Measurements from ENCODE around the gene PTGDR2. TPM values are rescaled to one million over a fixed set of nuclear protein-coding genes. Genes with fewer than 3 reads are reported as not detected.

PTGDR2 gene
- total and polyA plus RNA-seq, 9 of the 15 experiments (the other 6 are each of a cell fraction or from before 2014, with no cell fraction given), result 0.51 to 2.6 (median 1.6) TPM

DNA sequence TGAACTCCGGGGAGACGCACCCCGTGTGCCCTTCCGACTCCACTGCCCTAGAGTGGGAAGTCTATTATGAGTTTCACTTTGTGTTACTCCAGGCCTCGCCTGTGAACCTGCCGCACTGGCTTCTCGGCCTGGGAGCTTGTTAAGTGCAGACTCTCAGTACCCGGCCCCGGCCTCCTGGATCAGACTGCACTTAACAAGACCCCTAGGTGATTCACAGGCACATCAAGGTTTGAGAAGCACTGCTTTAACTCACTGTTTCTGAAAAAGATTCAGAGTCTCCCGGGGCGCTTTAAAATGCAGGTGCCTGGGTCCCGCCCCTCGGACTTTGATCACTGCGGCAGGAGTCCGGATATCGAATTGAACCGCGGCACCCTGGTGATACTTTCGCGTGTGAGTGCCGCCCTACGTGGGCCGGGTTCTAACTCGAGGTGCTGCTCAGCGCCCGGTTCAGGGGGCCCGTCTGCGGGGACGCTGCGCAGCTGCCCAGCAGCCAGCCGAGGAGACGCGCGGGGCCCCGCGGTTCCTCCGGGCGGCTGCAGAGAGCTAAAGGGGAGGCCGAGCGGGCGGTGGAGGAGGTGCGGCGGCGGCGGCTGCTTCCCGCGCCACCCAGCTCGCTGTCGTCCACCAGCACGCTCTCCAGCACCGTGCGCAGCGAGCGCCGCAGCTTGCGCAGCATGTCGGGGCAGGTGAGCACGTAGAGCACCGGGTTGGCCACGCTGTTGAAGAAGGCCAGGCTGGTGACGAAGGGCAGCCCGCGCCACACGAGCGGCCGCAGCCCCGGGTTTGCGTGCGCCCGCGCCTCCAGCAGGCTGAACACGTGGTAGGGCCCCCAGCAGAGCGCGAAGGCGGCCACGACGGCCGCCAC, 3.4 kb downstream of the PTGDR2 start:
- BruUV-seq (replicated peaks), result no TSS peak
- peaks cover 37 to 60% of the 10 kb centered on the region in 2 experiments for H3K4me1 ChIP-seq (replicated peaks in 1 of 2; ENCODE audit: control insufficient read depth in 2 of 2, insufficient read depth in 2 of 2, low read length in 2 of 2)
- no peak for ATAC-seq

DNA sequence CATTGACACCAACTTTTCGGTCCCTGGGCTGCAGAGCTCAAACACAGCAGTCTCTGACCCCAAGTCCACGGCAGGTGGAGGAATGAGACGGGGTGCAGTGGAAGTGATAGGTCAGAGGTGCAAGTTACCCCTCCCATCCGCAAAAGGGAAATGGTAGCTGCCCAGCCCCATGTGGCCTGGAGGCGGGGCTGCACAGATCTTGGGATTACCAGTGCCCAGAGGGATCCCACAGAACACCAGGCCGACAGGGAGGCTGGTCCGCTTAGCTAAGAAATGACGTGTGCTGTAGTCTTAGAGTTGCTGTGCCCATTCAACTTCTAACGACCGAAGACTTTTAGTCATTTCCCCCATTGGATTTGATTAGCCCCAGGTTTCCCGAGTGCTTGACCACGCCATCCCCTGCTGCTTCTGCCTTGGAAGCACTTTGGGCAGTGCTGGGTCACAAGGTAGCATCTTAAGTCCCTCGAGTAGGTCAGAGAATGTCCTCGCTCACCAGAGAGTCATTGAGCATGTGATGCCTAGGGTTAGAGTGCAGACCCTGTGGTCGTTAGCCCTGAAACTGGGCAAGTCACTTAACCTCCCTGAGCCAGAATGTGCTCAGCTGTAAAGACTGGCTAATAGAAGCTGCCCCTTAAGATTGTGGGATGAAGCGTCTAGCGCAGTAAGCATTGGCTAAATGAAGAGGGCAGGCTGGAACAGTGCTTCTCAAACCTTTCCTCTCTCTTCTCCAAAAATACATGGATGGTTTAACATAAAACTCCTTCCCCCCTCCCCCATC, 4.2 kb downstream of the PTGDR2 start:
- POLR2A ChIA-PET, result no interaction called here
- 86% methylated on average over 16 of the region's 17 CpGs for WGBS (ENCODE audit: insufficient coverage, low coverage, missing lambda C conversion rate)

More for the DNA sequence above, 3.4 kb downstream of the PTGDR2 start:
- Histone ChIP-seq H3K9me3 (replicated peaks; ENCODE audit: control insufficient read depth, insufficient read depth, low read depth, low read length) (no peaks in the 10 kb centered on the region), H3K27me3 (ENCODE audit: control insufficient read depth in 2 of 2, insufficient read depth in 2 of 2, low read length in 2 of 2) (no peaks in the 10 kb centered on the region), H3K4me3 (no peak overlapping the region), H4K20me1 (replicated peaks; ENCODE audit: control insufficient read depth, insufficient read depth, low read length) (no peaks in the 10 kb centered on the region), H3K9me1 (ENCODE audit: control insufficient read depth, insufficient read depth, low read length) (peaks cover 6% of the 10 kb centered on the region), H3K27ac (ENCODE audit: extremely low read depth, low read depth, low read length) (no peak overlapping the region), H3K36me3 (ENCODE audit: control insufficient read depth, insufficient read depth, low read length) (peaks cover 56% of the 10 kb centered on the region; the same call in 2 of the 3 replicates), H3K4me2 (ENCODE audit: insufficient read depth, low read length) (no peak overlapping the region), H3K9ac (ENCODE audit: insufficient read depth in 1 of 2, low read depth in 2 of 2, low read length in 2 of 2) (no peak overlapping the region), H2AFZ (ENCODE audit: low read depth, low read length) (no peak overlapping the region), H3K79me2 (ENCODE audit: control insufficient read depth, insufficient read depth, low read length) (peaks cover 10% of the 10 kb centered on the region)
- DNase-seq (ENCODE audit: extremely low read depth in 1 of 4, low spot score in 3 of 4) (no peak), FAIRE-seq (no peak)
- TF ChIP-seq NR4A1 (CRISPR knock-in tag; IDR thresholded peaks at IDR 0.05) (no peak), NR4A1 (tag; IDR thresholded peaks at IDR 0.05) (no peak), POLR2G (IDR thresholded peaks at IDR 0.05; ENCODE audit: low read depth, low read length) (peak; percentile 22; the same call in 1 of the 2 replicates)
- POLR2A ChIA-PET, result interaction anchor here (2.0 kb wide), 1 partner anchor 10 kb away, joined by 4 read pairs; no protein-coding TSS in a partner anchor
- WGBS (ENCODE audit: insufficient coverage, low coverage, missing lambda C conversion rate), result 96% methylated on average over 28 of the region's 78 CpGs
- in situ Hi-C loops (cut with MboI) (no loop called here), intact Hi-C loops (cut with micrococcal nuclease) (no loop called here)
- CTCF ChIA-PET (ENCODE audit: low intra/inter-chr PET ratio), result no interaction called here

More for the DNA sequence above, 4.2 kb downstream of the PTGDR2 start:
- intact Hi-C loops (cut with micrococcal nuclease) (no loop called here), in situ Hi-C loops (cut with MboI) (no loop called here)
- Histone ChIP-seq H3K9ac (ENCODE audit: insufficient read depth in 1 of 2, low read depth in 2 of 2, low read length in 2 of 2) (no peak overlapping the region), H3K4me2 (ENCODE audit: insufficient read depth, low read length) (no peak overlapping the region), H3K9me1 (ENCODE audit: control insufficient read depth, insufficient read depth, low read length) (peaks cover 6% of the 10 kb centered on the region), H3K4me1 (replicated peaks in 1 of 2; ENCODE audit: control insufficient read depth in 2 of 2, insufficient read depth in 2 of 2, low read length in 2 of 2) (peaks cover 37 to 60% of the 10 kb centered on the region in 2 experiments), H3K27ac (ENCODE audit: extremely low read depth, low read depth, low read length) (no peak overlapping the region; the same call in 2 of the 3 replicates), H4K20me1 (replicated peaks; ENCODE audit: control insufficient read depth, insufficient read depth, low read length) (no peaks in the 10 kb centered on the region), H3K27me3 (ENCODE audit: control insufficient read depth in 2 of 2, insufficient read depth in 2 of 2, low read length in 2 of 2) (no peaks in the 10 kb centered on the region), H2AFZ (ENCODE audit: low read depth, low read length) (no peak overlapping the region), H3K4me3 (no peak overlapping the region), H3K9me3 (replicated peaks; ENCODE audit: control insufficient read depth, insufficient read depth, low read depth, low read length) (no peaks in the 10 kb centered on the region), H3K79me2 (ENCODE audit: control insufficient read depth, insufficient read depth, low read length) (peaks cover 14% of the 10 kb centered on the region), H3K36me3 (ENCODE audit: control insufficient read depth, insufficient read depth, low read length) (peaks cover 61% of the 10 kb centered on the region; the same call in 2 of the 3 replicates)
- CTCF ChIA-PET (ENCODE audit: low intra/inter-chr PET ratio), result no interaction called here
- no peak for DNase-seq (ENCODE audit: extremely low read depth in 1 of 4, low spot score in 3 of 4)
- no peak for FAIRE-seq
- BruUV-seq (replicated peaks), result no TSS peak
- TF ChIP-seq POLR2A (conservative IDR thresholded peaks at IDR 0.05), result 0 out of 2 replicates have a peak, but pooled peaks have one; percentile 25
- no peak for TF ChIP-seq YBX1 (IDR thresholded peaks at IDR 0.05)
- no peak for ATAC-seq

Measured in K562 (cell line).